Panc1 (cell line): ENCODE data around the gene ARPC4.

Experiments
- CTCF ChIP-seq: fragments of 450-650 bp; IDR thresholded peaks from 2 replicates; pipeline ENCODE4 v1.5.1; 2017; ENCODE audit warnings: mild to moderate bottlenecking
- POLR2AphosphoS5 ChIP-seq: IDR thresholded peaks from 2 replicates; pipeline ENCODE4 v1.6.1; 2012; ENCODE audit warnings: mild to moderate bottlenecking, low read depth, low read length, moderate library complexity
- REST ChIP-seq, 2 experiments: IDR thresholded peaks; 2 replicates each; pipeline ENCODE4 v1.6.1; 2011 to 2012; ENCODE audit warnings: low read depth in 2 of 2, control low read depth in 1 of 2, low read length in 1 of 2, mild to moderate bottlenecking in 1 of 2, moderate library complexity in 1 of 2; ENCODE audit not compliant: insufficient read depth in 1 of 2
- TCF7L2 ChIP-seq: IDR thresholded peaks from 2 replicates; pipeline ENCODE4 v1.6.1; 2011; ENCODE audit warnings: mild to moderate bottlenecking, low read depth, low read length, inconsistent platforms

- TF ChIP-seq CTCF, result no peak
- no peak for TF ChIP-seq REST (IDR thresholded peaks at IDR 0.05; ENCODE audit: insufficient read depth in 1 of 2, low read depth in 2 of 2, low read length in 1 of 2)
- TF ChIP-seq POLR2AphosphoS5, result no peak
- TF ChIP-seq TCF7L2, result no peak
Measured at GRCh38 chr3:9815986-9816385, 23.1 kb downstream of the ARPC4 start.
